ENCODE data around the gene USP47.

USP47 gene

DNA sequence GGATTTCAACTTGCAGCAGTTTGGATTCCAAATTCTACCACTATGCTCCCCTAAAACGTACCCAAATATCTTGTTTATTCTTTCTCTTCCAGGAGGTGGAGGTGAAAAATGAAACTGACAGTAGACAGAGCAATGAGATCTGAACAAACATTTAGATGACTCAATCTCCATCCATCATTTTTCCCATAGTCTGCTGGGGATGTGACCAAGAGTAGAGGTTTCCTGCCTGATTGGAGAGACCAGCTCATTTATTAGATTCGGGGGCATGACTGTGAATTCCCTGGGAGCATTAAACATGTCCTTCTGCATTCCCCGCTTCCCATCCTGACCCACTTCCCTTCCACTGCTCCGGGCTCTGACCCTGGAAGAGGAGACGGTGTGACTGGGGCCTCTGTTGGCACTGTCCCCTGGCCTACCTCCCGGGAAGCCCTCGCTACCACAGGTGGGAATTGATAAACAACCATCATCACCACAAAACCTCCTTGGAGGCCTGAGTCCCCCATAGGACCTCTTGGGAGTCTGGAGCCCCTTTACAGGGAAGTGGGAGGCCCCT, 146.4 kb downstream of the USP47 start:
- no peak overlapping the region for H3K27ac ChIP-seq
- TF ChIP-seq ZFX (IDR thresholded peaks at IDR 0.05) (no peak), CTCF (conservative IDR thresholded peaks at IDR 0.05) (no peak)

- TF ChIP-seq CTCF (conservative IDR thresholded peaks at IDR 0.05) = no peak; the same call in 1 of the 2 replicates
- no peak for TF ChIP-seq ZFX (IDR thresholded peaks at IDR 0.05)
- H3K27ac ChIP-seq = no peak overlapping the region
Measured at GRCh38 chr11:11988681-11989261, 147.0 kb downstream of the USP47 start.

DNA sequence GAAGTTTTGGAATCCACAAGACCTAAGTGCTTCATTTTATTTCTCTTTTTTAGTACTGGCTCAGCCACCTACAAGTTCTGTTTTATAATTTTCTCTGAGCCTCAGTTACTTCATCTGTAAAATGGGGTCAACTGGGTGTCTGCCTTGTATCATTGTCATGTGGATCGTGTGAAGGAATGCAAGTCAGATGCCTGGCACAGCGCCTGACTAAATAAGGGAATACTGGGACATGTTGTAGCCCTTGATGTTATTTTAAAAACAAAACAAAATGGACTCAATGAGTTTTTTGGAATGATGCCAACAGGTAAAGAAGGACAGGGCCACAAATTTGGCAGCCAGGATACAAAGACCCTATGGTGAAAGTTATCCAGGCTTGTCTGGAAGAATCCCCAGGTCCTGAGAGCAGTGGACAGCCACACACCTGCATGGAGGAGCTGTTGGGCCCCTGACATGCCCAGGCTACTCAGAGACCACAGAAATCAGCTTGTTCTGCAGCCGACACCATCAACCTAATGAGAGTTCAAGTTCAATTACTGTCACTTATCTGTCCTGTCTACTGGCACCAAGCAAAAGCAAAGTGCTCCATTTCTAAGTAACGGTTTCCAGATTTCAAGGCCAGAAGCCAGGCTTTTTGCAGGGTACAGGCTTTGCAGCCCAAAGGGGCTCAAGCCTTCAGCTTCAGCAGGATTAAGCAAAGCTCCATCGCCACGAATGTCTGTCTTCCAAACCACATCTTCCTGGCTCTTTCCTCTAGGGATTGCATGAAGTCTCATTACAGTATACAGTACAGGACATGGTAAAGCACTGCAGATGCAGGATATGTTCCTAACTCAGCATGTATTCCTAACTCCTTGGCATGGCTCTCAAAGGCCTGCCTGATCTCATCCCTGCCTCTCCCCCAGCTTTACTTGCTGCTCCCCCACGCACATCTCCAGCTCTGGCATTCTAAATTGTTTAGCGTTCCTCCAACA, 148.3 kb downstream of the USP47 start:
- H3K27ac ChIP-seq = no peak overlapping the region
- TF ChIP-seq CTCF (conservative IDR thresholded peaks at IDR 0.05) = no peak
- TF ChIP-seq ZFX (IDR thresholded peaks at IDR 0.05) = no peak

DNA sequence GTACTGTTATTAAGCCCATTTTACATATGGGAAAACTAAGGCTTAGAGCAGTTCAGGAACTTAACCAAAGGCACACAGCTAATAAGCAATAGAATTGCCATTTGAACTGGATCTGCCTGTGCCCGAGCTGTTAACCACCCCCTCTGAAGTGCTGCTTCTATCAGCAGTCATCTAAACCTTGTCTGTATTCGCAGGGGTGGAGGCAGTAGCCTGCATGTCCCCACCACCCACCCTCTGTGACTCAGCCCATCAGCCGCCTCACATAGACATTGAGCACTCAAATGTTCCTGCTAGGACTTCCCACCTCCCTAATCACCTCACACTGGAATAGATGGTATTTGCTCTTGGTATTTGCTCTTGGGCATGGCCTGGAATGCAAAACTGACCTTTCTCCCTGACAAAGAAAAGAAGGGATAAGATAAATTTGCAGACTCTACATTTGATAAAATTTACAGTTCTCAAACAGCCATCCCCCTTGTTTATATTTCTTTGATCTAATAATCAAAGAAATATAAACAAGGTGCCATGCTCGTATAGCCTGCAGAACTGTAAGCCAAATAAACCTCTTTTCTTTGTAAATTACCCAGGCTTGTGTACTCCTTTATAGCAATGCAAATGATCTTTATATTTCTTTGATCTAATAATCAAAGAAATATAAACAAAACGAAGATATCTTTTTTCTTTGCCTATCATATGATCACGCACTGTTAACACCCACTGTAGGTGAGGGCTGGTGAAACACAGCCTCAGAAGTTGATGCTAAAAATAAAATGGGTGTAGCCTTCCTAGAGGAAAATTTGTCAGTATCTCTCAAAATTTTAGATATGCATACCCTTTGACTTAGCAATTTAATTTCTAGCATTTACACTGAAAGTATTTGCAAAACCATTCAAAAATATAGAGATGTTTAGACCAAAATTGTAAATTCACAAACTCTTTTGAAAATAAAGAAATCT, 150.8 kb downstream of the USP47 start:
- no peak for TF ChIP-seq CTCF (conservative IDR thresholded peaks at IDR 0.05)
- no peak for TF ChIP-seq ZFX (IDR thresholded peaks at IDR 0.05)
- H3K27ac ChIP-seq = no peak overlapping the region

DNA sequence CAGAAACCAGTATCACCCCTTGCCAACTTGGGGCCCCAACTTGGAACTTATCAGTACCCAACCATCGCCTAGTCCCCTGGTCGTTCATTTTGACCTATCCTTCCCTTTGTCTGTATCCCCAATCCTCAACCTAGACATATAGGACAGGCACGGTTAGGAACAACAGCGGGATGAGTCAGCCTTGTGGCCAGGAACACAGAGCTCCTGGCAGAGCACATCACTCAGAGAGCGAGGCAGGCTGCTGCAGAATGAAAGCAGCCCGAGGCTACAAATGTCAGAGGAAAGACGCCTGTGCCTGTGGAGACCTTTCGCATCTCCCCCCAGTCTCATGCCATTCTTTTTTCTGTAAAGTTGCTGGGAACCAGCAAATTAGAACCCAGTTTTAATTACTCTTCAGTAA, 152.1 kb downstream of the USP47 start:
- no peak for TF ChIP-seq ZFX (IDR thresholded peaks at IDR 0.05)

GRCh38 chr11:11995601-11996000, 153.8 kb downstream of the USP47 start:
- TF ChIP-seq CTCF (conservative IDR thresholded peaks at IDR 0.05) = no peak
- TF ChIP-seq ZFX (IDR thresholded peaks at IDR 0.05) = no peak
- H3K27ac ChIP-seq = no peak overlapping the region

More for the DNA sequence above, 152.1 kb downstream of the USP47 start:
- no peak overlapping the region for H3K27ac ChIP-seq

DNA sequence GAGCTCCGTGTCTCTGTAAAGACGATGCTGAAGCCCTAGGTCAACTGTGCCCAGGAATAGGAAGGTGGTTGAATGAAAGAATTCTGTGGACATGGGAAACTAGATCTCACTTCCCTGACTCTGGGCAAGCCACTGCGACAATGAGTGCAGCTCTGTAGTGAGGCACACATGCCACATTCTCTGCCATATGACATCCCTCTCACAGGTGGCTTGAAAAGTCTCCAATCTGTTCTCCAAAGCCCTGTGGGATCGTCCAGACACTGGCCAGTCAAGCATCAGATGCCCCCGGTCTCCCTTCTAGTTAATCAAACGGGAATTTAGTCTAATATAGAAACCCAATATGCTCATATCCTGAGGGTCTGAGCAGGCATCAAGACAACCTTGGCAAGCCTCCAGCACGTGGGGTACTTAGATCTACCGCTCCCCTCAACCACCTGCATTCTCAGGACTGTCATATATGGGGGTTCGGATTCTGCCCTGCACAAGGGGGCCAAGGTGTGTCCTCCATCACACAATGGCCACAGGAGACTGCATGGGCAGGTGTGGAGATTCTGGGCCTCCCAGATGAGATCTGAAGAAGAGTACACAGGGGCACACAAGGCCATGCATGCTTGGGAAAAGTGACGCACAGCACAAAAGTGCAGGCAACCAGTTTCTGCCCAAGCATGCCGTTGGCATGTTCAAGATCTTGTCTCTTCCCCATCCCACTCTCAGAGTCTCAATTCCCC, 154.7 kb downstream of the USP47 start:
- H3K27ac ChIP-seq = no peak overlapping the region
- TF ChIP-seq CTCF (conservative IDR thresholded peaks at IDR 0.05) = no peak
- TF ChIP-seq ZFX (IDR thresholded peaks at IDR 0.05) = no peak
